ENCODE results near the gene LMF2.

LMF2 gene

DNA sequence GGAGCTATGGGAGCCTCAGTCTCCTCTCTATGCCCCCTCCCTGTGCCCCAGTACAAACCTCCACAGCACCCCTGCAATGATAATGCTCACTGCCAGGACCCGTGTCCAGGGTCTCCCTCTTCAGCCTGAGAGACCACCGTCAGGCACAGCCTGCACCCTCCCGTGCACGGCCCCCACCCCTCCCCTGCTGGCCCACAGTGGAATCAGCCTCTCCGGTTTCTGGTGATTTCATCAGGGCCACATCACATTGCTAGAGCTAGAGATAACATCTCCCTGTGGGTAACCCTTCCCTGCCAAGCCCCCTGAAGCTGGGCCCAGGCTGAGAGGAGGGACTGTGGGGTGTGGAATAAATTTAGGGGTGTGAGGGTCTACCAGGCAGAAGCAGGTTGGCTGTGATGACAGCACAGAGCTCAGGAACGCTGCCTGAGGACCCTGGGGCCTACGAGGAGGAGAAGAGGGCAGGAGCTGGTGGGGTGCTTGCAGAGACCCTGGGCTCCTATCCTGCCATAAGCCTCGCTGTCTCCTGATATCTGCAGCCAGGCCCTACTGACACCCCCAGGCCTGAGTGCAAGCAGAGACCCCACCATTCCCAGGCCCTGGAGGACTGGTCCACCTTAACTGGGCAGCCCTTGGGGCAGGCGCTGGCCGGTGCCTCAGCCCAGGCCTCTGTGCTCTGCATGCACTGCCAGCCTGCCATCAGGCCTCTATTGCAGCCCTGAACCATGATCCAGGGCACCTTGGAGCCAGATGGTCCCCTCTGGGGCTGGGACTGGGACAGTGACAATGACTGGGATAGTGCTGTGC is 38.2 kb upstream of the LMF2 start, which contains the start of gene KLHDC7B:
TSS of gene KLHDC7B (plus strand) at position 378 of the 804 bp plus-strand sequence. CDS start at position 723, 345 bp downstream.
- peak; percentile 26 for DNase-seq (ENCODE audit: extremely low spot score)
- TF ChIP-seq, protein P1, sequence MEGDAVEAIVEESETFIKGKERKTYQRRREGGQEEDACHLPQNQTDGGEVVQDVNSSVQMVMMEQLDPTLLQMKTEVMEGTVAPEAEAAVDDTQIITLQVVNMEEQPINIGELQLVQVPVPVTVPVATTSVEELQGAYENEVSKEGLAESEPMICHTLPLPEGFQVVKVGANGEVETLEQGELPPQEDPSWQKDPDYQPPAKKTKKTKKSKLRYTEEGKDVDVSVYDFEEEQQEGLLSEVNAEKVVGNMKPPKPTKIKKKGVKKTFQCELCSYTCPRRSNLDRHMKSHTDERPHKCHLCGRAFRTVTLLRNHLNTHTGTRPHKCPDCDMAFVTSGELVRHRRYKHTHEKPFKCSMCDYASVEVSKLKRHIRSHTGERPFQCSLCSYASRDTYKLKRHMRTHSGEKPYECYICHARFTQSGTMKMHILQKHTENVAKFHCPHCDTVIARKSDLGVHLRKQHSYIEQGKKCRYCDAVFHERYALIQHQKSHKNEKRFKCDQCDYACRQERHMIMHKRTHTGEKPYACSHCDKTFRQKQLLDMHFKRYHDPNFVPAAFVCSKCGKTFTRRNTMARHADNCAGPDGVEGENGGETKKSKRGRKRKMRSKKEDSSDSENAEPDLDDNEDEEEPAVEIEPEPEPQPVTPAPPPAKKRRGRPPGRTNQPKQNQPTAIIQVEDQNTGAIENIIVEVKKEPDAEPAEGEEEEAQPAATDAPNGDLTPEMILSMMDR (IDR thresholded peaks at IDR 0.05; ENCODE audit: control extremely low read depth, extremely low read depth, low read depth, missing control alignments) = no peak
- ChIA-PET POLR2A (interaction anchor here (1.2 kb wide), 1 partner anchor 20 kb away, joined by 3 read pairs; the partner anchor contains the start of gene SCO2), CTCF (interaction anchor here (1.1 to 16.1 kb wide), 5 partner anchors 13 to 75 kb away, joined by 3 to 136 read pairs (median 6); partner anchors contain the start of genes SCO2, SYCE3 and TYMP)

DNA sequence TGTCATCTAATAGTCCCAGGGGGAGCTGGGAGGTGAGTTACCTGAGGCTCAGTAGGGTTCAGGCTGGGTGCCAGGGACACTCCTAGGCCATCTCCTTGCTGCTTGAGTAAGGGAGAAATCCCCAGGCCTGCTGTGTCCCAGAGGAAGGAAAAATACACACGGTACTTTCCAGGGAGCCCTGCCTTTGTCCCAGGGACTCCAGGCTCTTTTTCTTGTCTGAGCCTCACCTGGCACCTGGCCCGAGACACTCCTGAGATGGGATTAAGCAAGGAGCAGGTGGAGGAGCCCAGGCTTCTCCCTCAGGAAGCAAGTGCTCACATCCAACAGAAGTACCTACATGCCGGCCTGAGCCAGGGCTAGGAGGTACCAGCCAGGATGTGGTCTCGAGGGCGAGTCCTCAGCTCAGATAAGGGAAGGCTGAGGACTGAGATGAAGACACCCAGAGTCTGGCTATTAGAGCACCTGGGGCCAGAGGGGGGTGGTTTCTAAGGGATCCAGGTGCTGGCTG is 37.3 kb upstream of the LMF2 start:
- CTCF ChIA-PET = interaction anchor here (1.0 to 16.1 kb wide), 4 partner anchors 11 to 76 kb away, joined by 3 to 136 read pairs (median 9); partner anchors contain the start of genes SCO2, SYCE3 and TYMP
- POLR2A ChIA-PET = no interaction called here
- peak; percentile 23 for DNase-seq (ENCODE audit: extremely low spot score)
- TF ChIP-seq, protein P1 (IDR thresholded peaks at IDR 0.05; ENCODE audit: control extremely low read depth, extremely low read depth, low read depth, missing control alignments) = no peak

DNA sequence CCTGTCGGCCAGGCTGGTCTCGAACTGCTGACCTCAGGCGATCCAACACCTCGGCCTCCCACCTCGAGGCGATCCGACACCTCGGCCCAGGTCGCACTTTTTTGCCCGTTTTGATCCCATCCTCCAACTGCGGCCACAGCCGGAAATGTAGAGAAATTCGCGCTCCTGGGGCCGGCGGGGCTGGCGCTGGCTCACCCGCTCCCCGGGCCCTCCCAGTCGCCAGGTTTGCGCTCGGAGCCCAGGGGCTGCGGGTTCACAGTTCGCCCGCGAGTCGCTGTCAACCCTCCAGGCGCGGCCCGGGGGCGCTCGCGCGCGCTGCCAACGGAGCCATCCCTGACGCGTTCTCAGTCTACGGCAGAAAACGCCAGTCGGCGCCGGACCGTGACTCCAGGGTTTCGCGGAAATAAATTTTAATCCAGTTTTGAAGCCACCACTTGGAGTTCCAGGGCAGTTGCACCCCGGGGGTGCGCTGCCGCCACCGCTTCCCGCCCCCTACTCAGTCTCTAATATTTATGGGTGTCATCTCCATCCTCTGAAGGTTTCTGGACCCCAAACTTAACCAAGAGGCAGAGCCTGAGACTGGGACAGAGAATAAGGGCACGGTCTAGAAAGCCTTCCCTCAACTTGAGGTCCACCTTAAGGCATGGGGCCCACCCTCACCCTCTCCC is 36.7 kb upstream of the LMF2 start:
- TF ChIP-seq, protein P1 (IDR thresholded peaks at IDR 0.05; ENCODE audit: control extremely low read depth, extremely low read depth, low read depth, missing control alignments) = peak; percentile 73
- peak; percentile 78 for DNase-seq (ENCODE audit: extremely low spot score)
- ChIA-PET CTCF (interaction anchor here (1.0 to 16.1 kb wide), 4 partner anchors 12 to 77 kb away, joined by 3 to 136 read pairs (median 9); partner anchors contain the start of genes SCO2, SYCE3 and TYMP), POLR2A (no interaction called here)

DNA sequence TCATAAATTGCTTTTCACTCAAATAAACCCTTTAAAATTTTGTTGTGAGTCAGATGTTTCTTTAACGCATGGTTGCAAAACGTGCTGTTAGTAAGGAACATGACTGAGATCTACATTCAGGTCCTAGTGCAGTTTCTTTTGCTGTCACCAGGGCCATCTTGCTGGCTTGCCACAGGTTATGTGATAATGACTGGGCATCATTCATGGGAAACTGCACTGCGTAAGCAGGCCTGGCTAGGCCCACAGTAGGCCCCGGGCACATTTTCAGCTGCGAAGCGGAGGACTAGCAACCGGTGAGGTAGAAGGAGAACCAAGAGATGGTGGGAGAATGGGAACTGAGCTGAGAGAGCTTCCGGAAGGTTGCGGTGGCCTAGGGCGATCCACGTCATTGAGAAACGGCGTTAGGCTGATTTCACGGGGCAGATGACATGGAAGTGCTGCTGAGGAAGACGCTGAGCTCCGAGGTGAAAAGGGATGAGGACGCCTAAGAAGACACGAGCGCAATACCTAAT is 35.0 kb upstream of the LMF2 start:
- DNase-seq (ENCODE audit: extremely low spot score) = peak; percentile 57
- POLR2A ChIA-PET = interaction anchor here (1.0 kb wide), 1 partner anchor 17 kb away, joined by 5 read pairs; the partner anchor contains the start of gene SCO2
- CTCF ChIA-PET = interaction anchor here (1.3 to 16.1 kb wide), 5 partner anchors 15 to 85 kb away, joined by 3 to 136 read pairs (median 7); partner anchors contain the start of genes ARSA, SCO2, SYCE3 and TYMP
- TF ChIP-seq, protein P1 (IDR thresholded peaks at IDR 0.05; ENCODE audit: control extremely low read depth, extremely low read depth, low read depth, missing control alignments) = no peak

DNA sequence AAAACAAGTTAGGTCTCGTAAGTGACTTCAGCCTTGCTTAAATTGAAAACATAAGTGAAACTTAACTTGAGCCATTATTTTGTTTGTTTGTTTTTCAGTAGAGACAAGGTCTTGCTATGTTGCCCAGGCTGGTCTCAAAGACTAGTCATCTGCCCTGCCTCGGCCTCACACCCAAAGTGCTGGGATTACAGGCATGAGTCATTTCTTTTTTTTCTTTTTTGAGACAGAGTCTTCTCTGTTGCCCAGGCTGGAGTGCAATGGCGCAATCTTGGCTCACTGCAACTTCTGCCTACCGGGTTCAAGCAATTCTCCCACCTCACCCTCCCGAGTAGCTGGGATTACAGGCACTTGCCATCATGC is 34.1 kb upstream of the LMF2 start:
- peak; percentile 29 for DNase-seq (ENCODE audit: extremely low spot score)
- CTCF ChIA-PET = interaction anchor here (1.3 to 16.1 kb wide), 5 partner anchors 15 to 86 kb away, joined by 3 to 136 read pairs (median 7); partner anchors contain the start of genes ARSA, SCO2, SYCE3 and TYMP

DNA sequence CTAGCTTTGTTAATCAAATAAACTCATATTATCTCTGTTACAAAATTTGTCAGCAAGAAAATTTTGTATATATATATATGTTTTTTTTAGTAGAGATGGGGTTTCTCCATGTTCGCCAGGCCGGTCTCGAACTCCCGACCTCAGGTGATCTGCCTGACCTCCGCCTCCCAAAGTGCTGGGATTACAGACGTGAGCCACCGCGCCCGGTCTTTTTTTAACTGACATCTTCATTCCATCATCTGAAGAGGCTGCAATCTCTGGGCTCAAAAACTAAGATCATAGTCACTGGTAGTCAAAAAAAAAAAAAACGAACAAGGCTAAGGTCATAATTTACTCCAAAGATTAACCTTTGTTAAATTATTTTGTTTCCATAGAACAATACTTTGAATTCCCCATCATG is 32.9 kb upstream of the LMF2 start:
- ChIA-PET CTCF (interaction anchor here (0.7 to 16.1 kb wide), 6 partner anchors 8 to 81 kb away, joined by 3 to 136 read pairs (median 4); partner anchors contain the start of genes SCO2 and TYMP), POLR2A (interaction anchor here (1.0 to 2.7 kb wide), 3 partner anchors 8 to 22 kb away, joined by 4 to 15 read pairs (median 4); partner anchors contain the start of genes SCO2 and SYCE3)
- TF ChIP-seq, protein P1 (IDR thresholded peaks at IDR 0.05; ENCODE audit: control extremely low read depth, extremely low read depth, low read depth, missing control alignments) = no peak
- no peak for DNase-seq (ENCODE audit: extremely low spot score)

More for the DNA sequence above, 34.1 kb upstream of the LMF2 start:
- POLR2A ChIA-PET = interaction anchor here (1.0 to 1.4 kb wide), 2 partner anchors 10 to 21 kb away, joined by 4 read pairs; partner anchors contain the start of gene SYCE3
